AG10803 (cell line): ENCODE measurements around the gene TUBGCP6.

Experiments used
- DNase-seq: peaks from one replicate; pipeline ENCODE4 v3.0.0; 2010; ENCODE audit warnings: low read depth
- H3K4me3 ChIP-seq: 2 replicates; pipeline ENCODE4 v1.5.1; 2011; ENCODE audit warnings: mild to moderate bottlenecking, low read length, control low read depth
- TF ChIP-seq, protein P1 (sequence below): conservative IDR thresholded peaks from 2 replicates; pipeline ENCODE4 v1.5.1; 2011; ENCODE audit warnings: mild to moderate bottlenecking, low read length, control low read depth, inconsistent platforms

Gene TUBGCP6

DNA sequence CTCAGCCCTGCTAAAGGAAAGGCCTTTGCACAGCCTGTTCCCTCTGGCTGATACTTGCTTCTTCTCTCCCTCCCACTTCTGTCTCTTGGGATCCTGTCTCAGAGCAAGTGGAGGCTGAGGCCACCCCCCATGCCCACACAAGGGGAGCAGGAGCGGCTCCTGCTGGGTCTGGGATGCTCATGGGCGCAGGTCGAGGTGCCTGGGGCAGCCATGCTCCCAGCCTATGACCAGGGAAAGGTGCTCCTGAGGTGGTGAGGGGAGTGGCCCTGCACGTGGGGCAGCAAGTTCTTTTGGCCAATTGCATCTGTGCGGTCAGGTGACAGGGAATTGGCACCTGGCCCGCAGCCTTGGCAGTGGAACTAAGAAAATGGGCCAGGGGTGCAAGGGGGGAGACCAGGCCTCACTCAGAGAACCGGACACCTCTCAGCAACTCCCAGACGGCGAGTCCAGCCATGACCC is 23.9 kb upstream of the TUBGCP6 start:
- H3K4me3 ChIP-seq, result no peak overlapping the region
- TF ChIP-seq, protein P1, sequence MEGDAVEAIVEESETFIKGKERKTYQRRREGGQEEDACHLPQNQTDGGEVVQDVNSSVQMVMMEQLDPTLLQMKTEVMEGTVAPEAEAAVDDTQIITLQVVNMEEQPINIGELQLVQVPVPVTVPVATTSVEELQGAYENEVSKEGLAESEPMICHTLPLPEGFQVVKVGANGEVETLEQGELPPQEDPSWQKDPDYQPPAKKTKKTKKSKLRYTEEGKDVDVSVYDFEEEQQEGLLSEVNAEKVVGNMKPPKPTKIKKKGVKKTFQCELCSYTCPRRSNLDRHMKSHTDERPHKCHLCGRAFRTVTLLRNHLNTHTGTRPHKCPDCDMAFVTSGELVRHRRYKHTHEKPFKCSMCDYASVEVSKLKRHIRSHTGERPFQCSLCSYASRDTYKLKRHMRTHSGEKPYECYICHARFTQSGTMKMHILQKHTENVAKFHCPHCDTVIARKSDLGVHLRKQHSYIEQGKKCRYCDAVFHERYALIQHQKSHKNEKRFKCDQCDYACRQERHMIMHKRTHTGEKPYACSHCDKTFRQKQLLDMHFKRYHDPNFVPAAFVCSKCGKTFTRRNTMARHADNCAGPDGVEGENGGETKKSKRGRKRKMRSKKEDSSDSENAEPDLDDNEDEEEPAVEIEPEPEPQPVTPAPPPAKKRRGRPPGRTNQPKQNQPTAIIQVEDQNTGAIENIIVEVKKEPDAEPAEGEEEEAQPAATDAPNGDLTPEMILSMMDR, result no peak
- no peak for DNase-seq

DNA sequence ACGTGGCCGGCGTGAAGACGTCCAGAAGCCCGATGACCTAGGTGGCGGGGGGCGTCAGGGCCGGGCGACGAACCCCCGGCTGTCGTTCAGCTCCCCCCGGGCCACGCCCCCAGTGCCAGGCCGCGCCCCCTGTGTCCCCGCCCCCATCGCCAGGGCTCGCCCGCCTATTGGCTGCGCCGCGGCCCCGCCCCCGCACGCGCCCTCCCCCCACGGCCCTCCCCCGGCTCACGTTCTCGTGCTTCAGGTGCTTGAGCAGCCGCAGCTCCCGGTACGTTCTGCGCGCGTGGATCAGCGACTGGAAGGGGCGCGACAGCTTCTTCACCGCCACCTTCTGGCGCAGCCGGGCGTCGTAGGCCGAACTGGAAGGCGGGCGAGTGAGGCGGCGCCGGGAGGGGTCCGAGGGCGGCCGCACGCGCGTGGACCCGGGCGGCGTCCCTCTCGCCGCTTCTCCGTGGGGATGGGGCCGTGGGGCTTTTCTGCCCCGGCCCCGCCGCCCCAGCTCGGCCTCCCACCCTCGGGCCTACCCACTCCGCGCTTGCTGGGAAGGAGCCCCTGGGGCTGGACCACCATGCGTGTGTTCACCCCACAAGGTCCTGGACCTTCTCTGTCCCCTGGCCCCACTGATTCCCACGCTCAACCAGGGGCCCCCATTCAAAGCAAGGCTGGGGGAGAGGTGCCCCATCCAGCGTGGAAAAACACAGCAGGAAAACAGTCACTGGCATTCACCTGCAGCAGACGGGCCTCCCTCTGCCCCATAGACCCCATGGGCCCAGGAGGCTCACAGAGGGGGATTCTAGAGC is 23.0 kb upstream of the TUBGCP6 start:
- DNase-seq, result peak; percentile 47
- H3K4me3 ChIP-seq, result peak overlapping the region; percentile 54
- TF ChIP-seq, protein P1, result peak; percentile 14

GRCh38 chr22:50266994-50267393 is 22.2 kb upstream of the TUBGCP6 start:
- TF ChIP-seq, protein P1, result no peak
- peak overlapping the region; percentile 46 for H3K4me3 ChIP-seq
- no peak for DNase-seq

DNA sequence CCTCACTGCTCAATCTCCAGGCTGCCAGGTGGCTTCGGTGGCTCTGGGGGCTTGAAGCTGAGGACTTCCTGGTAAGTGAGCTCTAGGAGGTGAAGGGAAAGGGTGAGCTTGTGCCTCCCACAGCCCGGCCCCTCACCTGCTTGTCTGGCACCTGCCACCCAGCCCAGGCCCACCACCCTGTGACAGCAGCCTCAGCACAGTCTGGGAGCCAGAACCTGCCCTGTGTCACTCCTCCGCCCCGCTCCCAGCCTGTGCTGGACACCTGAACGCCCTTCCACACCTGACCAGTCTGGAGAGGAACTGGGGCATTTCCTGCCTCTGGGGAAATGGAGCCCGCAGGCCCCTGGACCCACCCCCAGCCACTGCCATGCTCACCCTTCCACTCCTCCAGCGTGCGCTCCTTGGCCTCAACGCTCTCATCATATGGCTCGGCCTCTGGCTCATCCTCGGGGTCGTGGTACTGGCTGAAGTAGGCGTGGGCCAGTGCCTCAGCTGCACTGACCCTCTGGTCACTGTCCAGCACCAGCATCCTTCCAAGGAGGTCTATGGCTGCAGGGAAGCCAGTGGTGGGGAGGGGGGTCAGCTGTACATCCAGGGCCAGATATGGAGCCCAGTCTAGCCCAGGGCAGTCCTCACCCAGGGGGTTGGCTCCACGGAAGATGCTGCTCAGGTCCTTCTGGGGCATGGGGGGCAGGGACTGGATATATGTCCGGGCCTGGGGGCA is 20.3 kb upstream of the TUBGCP6 start:
- DNase-seq, result no peak
- H3K4me3 ChIP-seq, result no peak overlapping the region
- TF ChIP-seq, protein P1, result no peak

DNA sequence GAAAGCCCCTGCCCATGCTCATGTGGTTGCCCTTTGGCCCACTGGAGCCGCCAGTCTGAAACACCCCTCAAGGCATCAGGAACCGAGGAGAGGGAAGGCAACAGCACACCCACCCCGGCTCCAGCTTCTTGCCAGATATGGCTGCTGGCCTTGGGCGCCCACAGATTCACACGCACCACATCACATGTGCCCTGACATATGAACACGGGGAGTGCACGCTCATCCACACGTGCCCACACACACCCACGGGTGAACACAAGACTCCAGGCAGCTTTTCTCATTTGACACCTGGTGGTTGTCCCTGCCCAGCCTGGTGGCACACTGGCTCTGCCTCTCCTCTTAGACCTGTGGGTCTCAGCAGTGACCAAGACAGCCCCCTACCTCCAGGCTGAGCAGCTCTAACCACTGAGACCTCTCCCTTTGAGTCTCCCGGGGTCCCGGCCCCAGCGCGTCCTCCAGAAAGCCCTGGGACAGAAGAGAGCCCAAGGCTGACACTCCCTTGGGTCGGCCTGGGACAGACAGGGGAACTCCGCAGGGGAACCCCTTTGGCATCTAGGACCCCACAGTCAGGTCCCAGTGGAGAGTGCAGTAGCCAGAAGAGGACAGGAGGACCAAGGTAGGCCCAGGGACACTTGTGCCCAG is 19.4 kb upstream of the TUBGCP6 start:
- TF ChIP-seq, protein P1, result no peak
- DNase-seq, result no peak

DNA sequence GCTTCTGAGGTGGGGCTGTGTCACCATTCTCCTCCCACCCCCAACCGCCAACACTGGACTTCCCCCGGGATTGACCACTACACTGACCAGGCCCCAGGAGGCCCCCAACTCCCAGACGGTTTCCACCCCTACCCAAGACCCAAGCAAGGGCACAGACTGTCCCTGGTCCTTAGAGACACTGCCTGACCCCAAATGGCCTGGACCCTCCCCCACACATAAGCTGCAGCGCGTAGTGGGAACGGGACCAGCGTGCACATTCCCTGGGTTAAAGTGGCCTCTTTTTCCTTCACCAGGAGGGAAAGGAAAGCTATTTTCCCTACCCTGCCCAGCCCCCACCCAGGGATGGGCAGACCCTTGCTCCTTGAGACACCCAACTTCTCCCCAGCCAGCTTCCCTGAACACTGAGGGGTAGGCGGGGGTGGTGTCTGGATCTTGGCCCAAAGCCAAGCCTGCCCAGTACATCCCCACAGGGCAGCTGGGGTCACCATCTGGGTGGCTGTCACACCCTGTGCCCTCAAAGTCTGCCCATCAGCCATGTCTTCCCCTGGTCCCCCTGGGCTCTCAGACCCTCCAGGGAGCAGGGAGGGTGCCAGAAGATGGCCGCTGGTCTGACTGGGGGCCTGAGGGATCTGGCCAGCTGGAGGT is 18.3 kb upstream of the TUBGCP6 start:
- TF ChIP-seq, protein P1, result no peak
- H3K4me3 ChIP-seq, result no peak overlapping the region
- no peak for DNase-seq

More for the DNA sequence above, 19.4 kb upstream of the TUBGCP6 start:
- no peak overlapping the region for H3K4me3 ChIP-seq
